HG02884 (cell line): Measurements from ENCODE around the gene NEK5.
A peak's percentile ranks its signal among the peaks of the same experiment; 100 is the strongest.
"Not testable (repeated sequence)": the region's sequence is repeated elsewhere in the genome, so short reads cannot be mapped to it uniquely, and the experiment has no call there.

ENCODE experiments used
- ATAC-seq: cut with Tn5 transposase; IDR thresholded peaks from one replicate; pipeline ENCODE4 v1.9.1; 2021; ENCODE audit warnings: mild to moderate bottlenecking, moderate library complexity; ENCODE audit not compliant: unreplicated experiment

Gene NEK5

GRCh38 chr13:52128714-52129700 is at the start of gene NEK5:
Gene NEK5 (minus strand): TSS chr13:52129073. CDS start chr13:52127482, 1,591 bp downstream.
- peak; percentile 62 for ATAC-seq

GRCh38 chr13:52177276-52177675 is 48.4 kb upstream of the NEK5 start:
- no peak for ATAC-seq

GRCh38 chr13:52173970-52174369 is 45.1 kb upstream of the NEK5 start:
- not testable (repeated sequence) for ATAC-seq

- no peak for ATAC-seq
These were observed 44.5 kb upstream of the NEK5 start for GRCh38 chr13:52173373-52173772.

- ATAC-seq: not testable (repeated sequence)
These were observed 42.8 kb upstream of the NEK5 start for GRCh38 chr13:52171686-52172085.

GRCh38 chr13:52170828-52171391 is 42.0 kb upstream of the NEK5 start:
- not testable (repeated sequence) for ATAC-seq

- no peak for ATAC-seq
These were observed 41.0 kb upstream of the NEK5 start for GRCh38 chr13:52169839-52170238.

GRCh38 chr13:52165411-52165810 is 36.5 kb upstream of the NEK5 start:
- no peak for ATAC-seq

- ATAC-seq: no peak
These were observed 36.1 kb upstream of the NEK5 start for GRCh38 chr13:52164989-52165388.

GRCh38 chr13:52163878-52164277 is 35.0 kb upstream of the NEK5 start:
- not testable (repeated sequence) for ATAC-seq

- no peak for ATAC-seq
These were observed 33.6 kb upstream of the NEK5 start for GRCh38 chr13:52162279-52163101.

- no peak for ATAC-seq
These were observed 32.3 kb upstream of the NEK5 start for GRCh38 chr13:52161181-52161646.

- ATAC-seq: no peak
These were observed 31.6 kb upstream of the NEK5 start for GRCh38 chr13:52160506-52160905.

- no peak for ATAC-seq
These were observed 31.2 kb upstream of the NEK5 start for GRCh38 chr13:52160053-52160452.

- ATAC-seq: peak; percentile 72
These were observed 30.5 kb upstream of the NEK5 start, which contains the start of gene NEK3 for GRCh38 chr13:52159159-52159982. Gene NEK3 (minus strand): TSS chr13:52159597. CDS start chr13:52156191, 3,406 bp downstream.

- ATAC-seq: peak; percentile 24
These were observed 29.8 kb upstream of the NEK5 start for GRCh38 chr13:52158629-52159158.

GRCh38 chr13:52156724-52157261 is 27.9 kb upstream of the NEK5 start:
- ATAC-seq: no peak

GRCh38 chr13:52155177-52155576 is 26.3 kb upstream of the NEK5 start:
- ATAC-seq: no peak

- ATAC-seq: no peak
These were observed 18.4 kb upstream of the NEK5 start for GRCh38 chr13:52147225-52147624.

- ATAC-seq: no peak
These were observed 12.4 kb upstream of the NEK5 start for GRCh38 chr13:52141299-52141698.
